ENCODE data around the gene SPEN. TPM values are rescaled to one million over a fixed set of nuclear protein-coding genes. Genes with fewer than 3 reads are reported as not detected.

SPEN gene
- total RNA-seq, 2 experiments from 2014 or later = 73.5 to 76.7 TPM

- Mint-ChIP-seq H3K9me3 (no peaks in the 10 kb centered on the region), H3K27ac (no peak overlapping the region), H3K27me3 (no peaks in the 10 kb centered on the region), H3K36me3 (ENCODE audit: low read depth) (peaks cover 79% of the 10 kb centered on the region), H3K4me1 (ENCODE audit: low read depth) (no peaks in the 10 kb centered on the region), H3K4me3 (no peak overlapping the region)
- intact Hi-C loops (cut with DNase I, micrococcal nuclease) = no loop called here
- Histone ChIP-seq H3K9me3 (ENCODE audit: control insufficient read depth in 1 of 2, insufficient read depth in 1 of 2, low read length in 2 of 2) (no peaks in the 10 kb centered on the region), H3K4me3 (ENCODE audit: low read length) (no peak overlapping the region), H3K27ac (ENCODE audit: low read depth in 1 of 2, low read length in 2 of 2) (no peak overlapping the region), H3K36me3 (ENCODE audit: insufficient read depth, low read length) (peaks cover 95% of the 10 kb centered on the region), H3K4me1 (ENCODE audit: insufficient read depth, low read length) (no peaks in the 10 kb centered on the region), H3K27me3 (ENCODE audit: control insufficient read depth in 1 of 2, insufficient read depth in 2 of 2, low read length in 2 of 2) (no peaks in the 10 kb centered on the region)
- CTCF ChIA-PET = no interaction called here
- POLR2A ChIA-PET = no interaction called here
- no peak for TF ChIP-seq CTCF (IDR thresholded peaks at IDR 0.05)
- DNase-seq = no peak
- ATAC-seq (ENCODE audit: poor library complexity) = no peak
Observed at GRCh38 chr1:15940110-15941043, 92.9 kb downstream of the SPEN start.

- no peak for TF ChIP-seq CTCF (IDR thresholded peaks at IDR 0.05)
- Mint-ChIP-seq H3K27ac (no peak overlapping the region), H3K4me1 (ENCODE audit: low read depth) (no peaks in the 10 kb centered on the region), H3K27me3 (no peaks in the 10 kb centered on the region), H3K4me3 (no peak overlapping the region), H3K36me3 (ENCODE audit: low read depth) (peaks cover 75% of the 10 kb centered on the region), H3K9me3 (no peaks in the 10 kb centered on the region)
- Histone ChIP-seq H3K27me3 (ENCODE audit: control insufficient read depth in 1 of 2, insufficient read depth in 2 of 2, low read length in 2 of 2) (no peaks in the 10 kb centered on the region), H3K27ac (ENCODE audit: low read depth in 1 of 2, low read length in 2 of 2) (no peak overlapping the region), H3K4me1 (ENCODE audit: insufficient read depth, low read length) (no peaks in the 10 kb centered on the region), H3K4me3 (ENCODE audit: low read length) (no peak overlapping the region), H3K36me3 (ENCODE audit: insufficient read depth, low read length) (peaks cover 98% of the 10 kb centered on the region), H3K9me3 (ENCODE audit: control insufficient read depth in 1 of 2, insufficient read depth in 1 of 2, low read length in 2 of 2) (no peaks in the 10 kb centered on the region)
- intact Hi-C loops (cut with DNase I, micrococcal nuclease) = no loop called here
- ATAC-seq (ENCODE audit: poor library complexity) = no peak
- ChIA-PET POLR2A (no interaction called here), CTCF (no interaction called here)
- DNase-seq = no peak
Observed at GRCh38 chr1:15941044-15941840, 93.7 kb downstream of the SPEN start.

GRCh38 chr1:15941899-15942660 is 94.6 kb downstream of the SPEN start:
- Mint-ChIP-seq H3K4me3 (no peak overlapping the region), H3K27me3 (no peaks in the 10 kb centered on the region), H3K36me3 (ENCODE audit: low read depth) (peaks cover 73% of the 10 kb centered on the region), H3K4me1 (ENCODE audit: low read depth) (no peaks in the 10 kb centered on the region), H3K27ac (no peak overlapping the region), H3K9me3 (no peaks in the 10 kb centered on the region)
- peaks cover 97% of the 10 kb centered on the region for H3K36me3 ChIP-seq (ENCODE audit: insufficient read depth, low read length)
- POLR2A ChIA-PET = no interaction called here
- no peak overlapping the region for H3K4me3 ChIP-seq (ENCODE audit: low read length)
- ATAC-seq (ENCODE audit: poor library complexity) (no peak), DNase-seq (peak in 1 of 14 experiments; percentile 24)
- no peaks in the 10 kb centered on the region for H3K27me3 ChIP-seq (ENCODE audit: control insufficient read depth in 1 of 2, insufficient read depth in 2 of 2, low read length in 2 of 2)
- H3K9me3 ChIP-seq (ENCODE audit: control insufficient read depth in 1 of 2, insufficient read depth in 1 of 2, low read length in 2 of 2) = no peaks in the 10 kb centered on the region
- no peak overlapping the region for H3K27ac ChIP-seq (ENCODE audit: low read depth in 1 of 2, low read length in 2 of 2)
- no peaks in the 10 kb centered on the region for H3K4me1 ChIP-seq (ENCODE audit: insufficient read depth, low read length)
- CTCF ChIA-PET = interaction anchor here (0.6 kb wide), 1 partner anchor 126 kb away, joined by 3 read pairs; no protein-coding TSS in a partner anchor
- intact Hi-C loops (cut with DNase I, micrococcal nuclease) = no loop called here
- no peak for TF ChIP-seq CTCF (IDR thresholded peaks at IDR 0.05)
